ENCODE results near the gene TMX2.

DNA sequence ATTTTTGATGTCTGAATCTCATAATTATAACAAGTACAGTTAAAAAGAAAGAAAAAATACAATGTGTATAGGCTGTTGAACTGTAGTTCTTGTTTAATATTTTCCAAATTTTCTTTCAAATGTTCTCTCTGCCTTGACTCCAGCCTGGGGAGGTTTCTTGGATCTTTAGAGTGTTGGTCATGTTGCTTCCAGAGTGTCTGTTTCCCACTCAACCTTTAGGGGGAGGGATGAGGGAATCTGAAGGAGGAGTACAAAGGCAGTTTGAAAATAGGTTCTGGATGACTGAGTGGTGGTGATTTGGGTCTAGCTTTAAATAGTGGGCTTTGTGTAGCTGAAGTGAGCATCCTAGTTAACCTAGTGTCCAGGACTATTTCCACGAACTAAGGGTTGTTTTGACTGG lies 51.2 kb downstream of the TMX2 start:
- TF ChIP-seq, protein P1, sequence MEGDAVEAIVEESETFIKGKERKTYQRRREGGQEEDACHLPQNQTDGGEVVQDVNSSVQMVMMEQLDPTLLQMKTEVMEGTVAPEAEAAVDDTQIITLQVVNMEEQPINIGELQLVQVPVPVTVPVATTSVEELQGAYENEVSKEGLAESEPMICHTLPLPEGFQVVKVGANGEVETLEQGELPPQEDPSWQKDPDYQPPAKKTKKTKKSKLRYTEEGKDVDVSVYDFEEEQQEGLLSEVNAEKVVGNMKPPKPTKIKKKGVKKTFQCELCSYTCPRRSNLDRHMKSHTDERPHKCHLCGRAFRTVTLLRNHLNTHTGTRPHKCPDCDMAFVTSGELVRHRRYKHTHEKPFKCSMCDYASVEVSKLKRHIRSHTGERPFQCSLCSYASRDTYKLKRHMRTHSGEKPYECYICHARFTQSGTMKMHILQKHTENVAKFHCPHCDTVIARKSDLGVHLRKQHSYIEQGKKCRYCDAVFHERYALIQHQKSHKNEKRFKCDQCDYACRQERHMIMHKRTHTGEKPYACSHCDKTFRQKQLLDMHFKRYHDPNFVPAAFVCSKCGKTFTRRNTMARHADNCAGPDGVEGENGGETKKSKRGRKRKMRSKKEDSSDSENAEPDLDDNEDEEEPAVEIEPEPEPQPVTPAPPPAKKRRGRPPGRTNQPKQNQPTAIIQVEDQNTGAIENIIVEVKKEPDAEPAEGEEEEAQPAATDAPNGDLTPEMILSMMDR (IDR thresholded peaks at IDR 0.05) = peak in 4 of 6 experiments; percentile 29 to 47 (median 34)
- TF ChIP-seq POLR2A (IDR thresholded peaks at IDR 0.05) = peak in 1 of 2 donors; percentile 74
